A549 (cell line): Measurements from ENCODE around the gene IKZF5.

ENCODE experiments used
- CTCF ChIP-seq: fragments of >200 bp; sonication (Bioruptor Twin); formaldehyde crosslinking; IDR thresholded peaks from 3 replicates; pipeline ENCODE4 v1.5.1; 2016
- MAFK ChIP-seq: fragments of 450-650 bp; IDR thresholded peaks from 2 replicates; pipeline ENCODE4 v1.6.1; 2014; ENCODE audit not compliant: partially characterized antibody
- MAX ChIP-seq: IDR thresholded peaks from 2 replicates; pipeline ENCODE4 v1.6.1; 2012
- POLR2A ChIP-seq: IDR thresholded peaks from 2 replicates; pipeline ENCODE4 v1.6.1; 2012; ENCODE audit warnings: mild to moderate bottlenecking, low read length
- RAD21 ChIP-seq, 2 experiments: fragments of >200 bp in 1 of 2; sonication (Bioruptor Twin) in 1 of 2; formaldehyde crosslinking in 1 of 2; IDR thresholded peaks in 1 of 2; conservative IDR thresholded peaks in 1 of 2; 2 replicates in 1 of 2; 3 replicates in 1 of 2; pipeline ENCODE4 v1.6.1; 2012 to 2018; ENCODE audit warnings: inconsistent platforms in 1 of 2
- RFX5 ChIP-seq: fragments of 450-650 bp; IDR thresholded peaks from 2 replicates; pipeline ENCODE4 v1.7.1; 2014; ENCODE audit warnings: antibody characterized with exemption, mild to moderate bottlenecking, moderate library complexity
- USF2 ChIP-seq: fragments of 450-650 bp; IDR thresholded peaks from 2 replicates; pipeline ENCODE4 v1.6.1; 2014; ENCODE audit warnings: antibody characterized with exemption

GRCh38 chr10:123031124-123031523, 22.5 kb upstream of the IKZF5 start:
- TF ChIP-seq CTCF (no peak), RAD21 (conservative IDR thresholded peaks at IDR 0.05 in 1 of 2, IDR thresholded peaks at IDR 0.05 in 1 of 2) (no peak), POLR2A (no peak), MAX (no peak), MAFK (no peak), USF2 (no peak), RFX5 (no peak)
